ENCODE measurements around the gene DAP.

The DAP gene

DNA sequence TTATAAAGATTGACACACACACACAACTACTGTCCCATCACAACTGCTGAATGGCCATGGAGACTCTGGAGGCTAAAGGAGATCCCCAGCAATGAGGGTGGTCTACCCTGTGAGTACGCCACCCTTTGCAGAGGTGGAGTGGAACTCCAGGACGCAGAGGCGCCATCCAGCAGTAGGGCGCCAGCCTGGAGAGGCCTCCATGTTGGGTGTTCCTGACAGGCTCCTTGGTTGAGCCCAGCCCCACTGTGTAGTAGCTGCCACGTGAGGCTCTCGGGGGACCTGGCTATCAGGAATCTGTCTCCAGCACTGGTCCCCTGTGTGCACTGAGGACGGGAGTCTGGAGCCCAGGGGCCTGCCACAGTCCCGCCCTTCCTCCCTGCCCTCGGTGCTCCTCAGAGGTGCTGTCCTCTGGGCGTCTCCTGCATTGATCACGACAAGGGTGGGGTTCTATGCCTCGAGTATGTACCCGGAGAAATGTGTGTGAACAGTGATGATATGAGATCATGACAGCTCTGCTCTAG lies 72.3 kb downstream of the DAP start:
- no peak for DNase-seq

DNA sequence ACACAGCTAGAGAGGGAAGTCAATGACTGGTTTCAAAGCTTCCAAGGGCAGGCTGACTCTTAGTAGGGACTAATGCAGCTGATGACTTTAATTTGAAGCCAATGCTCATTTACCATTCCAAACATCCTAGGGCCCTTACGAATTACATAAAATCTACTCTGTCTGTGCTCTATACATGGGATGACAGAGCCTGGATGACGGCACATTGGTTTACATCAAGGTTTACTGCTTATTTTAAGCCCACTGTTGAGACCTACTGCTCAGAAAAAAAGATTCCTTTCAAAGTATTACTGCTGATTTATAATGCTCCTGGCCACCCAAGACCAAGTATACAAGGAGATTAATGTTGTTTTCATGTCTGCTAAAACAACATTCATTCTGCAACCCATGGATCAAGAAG lies 74.1 kb downstream of the DAP start:
- DNase-seq, result no peak

DNA sequence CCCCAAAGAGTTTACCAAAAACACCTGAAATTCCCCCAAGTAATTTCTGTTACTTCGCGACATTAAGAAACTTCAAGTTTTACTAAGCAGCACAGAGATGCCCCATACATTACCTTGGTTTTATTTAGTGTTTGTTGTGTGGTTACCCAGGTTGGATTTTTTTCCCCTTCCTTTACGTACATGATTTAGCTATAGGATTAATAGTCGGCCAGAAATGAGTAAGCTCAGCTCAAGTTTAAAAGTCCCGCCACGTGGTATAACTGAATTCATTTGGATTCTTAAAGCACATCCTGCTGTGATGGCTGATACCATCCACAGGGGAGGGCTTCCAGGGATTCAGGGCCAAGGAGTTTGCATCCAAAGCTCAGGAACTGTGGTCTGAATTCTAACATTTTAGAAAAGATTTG lies 75.9 kb downstream of the DAP start:
- DNase-seq, result no peak

DNA sequence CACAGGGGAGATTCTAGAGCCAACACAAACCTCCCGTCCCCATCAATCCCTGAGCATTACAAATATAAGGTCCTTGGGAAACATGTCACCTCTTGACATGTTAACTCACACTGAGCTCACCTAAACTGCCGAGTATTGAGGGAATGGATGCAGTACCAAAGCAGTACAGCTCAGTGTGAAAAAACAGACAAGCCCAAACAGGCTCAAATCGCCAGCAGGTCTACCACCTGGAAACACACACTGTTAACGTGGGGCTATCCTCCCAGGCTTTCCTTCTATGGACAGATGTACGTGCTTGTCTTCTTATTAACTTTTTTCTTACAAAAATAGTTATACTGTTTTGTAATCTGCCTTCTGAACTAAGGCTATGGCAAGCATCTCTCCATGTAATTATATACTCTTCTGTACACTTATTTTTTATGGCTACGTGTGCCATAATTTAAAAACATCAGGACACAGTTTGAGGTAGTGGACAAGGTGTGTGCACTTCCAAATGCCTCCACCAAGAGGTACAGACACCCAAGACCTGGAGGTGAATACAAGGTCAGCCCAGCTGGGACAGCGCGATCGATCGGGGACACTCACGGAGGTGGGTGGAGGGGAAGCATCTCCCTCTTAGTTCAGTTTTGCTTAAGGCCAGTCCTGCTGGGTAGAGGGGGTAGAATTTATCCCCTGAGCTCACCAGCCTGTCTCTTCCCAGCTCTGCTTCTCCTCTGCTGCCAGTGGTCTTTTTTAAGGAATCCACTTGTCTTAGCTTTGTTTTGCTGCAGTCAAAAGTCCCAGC lies 76.5 kb downstream of the DAP start:
- DNase-seq, result no peak

DNA sequence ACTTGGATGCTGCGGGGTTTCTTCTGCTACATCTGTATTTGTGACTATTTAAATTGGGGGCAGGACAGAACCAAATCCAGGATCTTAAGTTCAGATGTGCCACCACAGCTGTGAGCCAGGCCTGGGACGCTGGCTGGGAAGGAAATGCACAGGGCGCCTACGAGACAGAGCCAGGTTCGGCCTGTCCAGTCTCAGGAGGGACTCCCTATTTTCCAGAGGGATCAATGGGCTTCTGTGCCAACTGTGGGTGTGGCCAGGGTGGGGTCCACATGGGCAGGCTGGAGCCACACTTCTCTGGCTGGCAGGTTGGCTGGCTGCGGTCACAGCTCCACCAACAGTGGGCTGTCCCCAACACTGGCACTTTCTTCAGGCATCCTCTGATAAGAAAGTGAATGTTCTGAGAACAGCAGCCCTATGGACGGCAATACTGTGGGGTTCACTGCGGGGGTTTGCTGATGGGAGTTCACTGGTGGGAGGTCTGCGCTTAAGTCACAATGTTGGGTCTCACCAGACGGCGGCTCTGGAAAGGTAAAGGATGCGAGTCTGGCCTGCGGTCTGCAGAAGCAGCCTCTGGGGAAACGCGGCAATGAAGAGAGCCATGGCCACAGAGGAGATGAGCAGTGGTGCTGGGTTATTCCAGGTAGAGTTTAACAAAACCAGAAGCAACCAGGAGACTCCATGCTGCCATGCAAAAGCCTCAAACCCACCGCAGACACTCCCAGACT lies 78.1 kb downstream of the DAP start:
- no peak for DNase-seq

DNA sequence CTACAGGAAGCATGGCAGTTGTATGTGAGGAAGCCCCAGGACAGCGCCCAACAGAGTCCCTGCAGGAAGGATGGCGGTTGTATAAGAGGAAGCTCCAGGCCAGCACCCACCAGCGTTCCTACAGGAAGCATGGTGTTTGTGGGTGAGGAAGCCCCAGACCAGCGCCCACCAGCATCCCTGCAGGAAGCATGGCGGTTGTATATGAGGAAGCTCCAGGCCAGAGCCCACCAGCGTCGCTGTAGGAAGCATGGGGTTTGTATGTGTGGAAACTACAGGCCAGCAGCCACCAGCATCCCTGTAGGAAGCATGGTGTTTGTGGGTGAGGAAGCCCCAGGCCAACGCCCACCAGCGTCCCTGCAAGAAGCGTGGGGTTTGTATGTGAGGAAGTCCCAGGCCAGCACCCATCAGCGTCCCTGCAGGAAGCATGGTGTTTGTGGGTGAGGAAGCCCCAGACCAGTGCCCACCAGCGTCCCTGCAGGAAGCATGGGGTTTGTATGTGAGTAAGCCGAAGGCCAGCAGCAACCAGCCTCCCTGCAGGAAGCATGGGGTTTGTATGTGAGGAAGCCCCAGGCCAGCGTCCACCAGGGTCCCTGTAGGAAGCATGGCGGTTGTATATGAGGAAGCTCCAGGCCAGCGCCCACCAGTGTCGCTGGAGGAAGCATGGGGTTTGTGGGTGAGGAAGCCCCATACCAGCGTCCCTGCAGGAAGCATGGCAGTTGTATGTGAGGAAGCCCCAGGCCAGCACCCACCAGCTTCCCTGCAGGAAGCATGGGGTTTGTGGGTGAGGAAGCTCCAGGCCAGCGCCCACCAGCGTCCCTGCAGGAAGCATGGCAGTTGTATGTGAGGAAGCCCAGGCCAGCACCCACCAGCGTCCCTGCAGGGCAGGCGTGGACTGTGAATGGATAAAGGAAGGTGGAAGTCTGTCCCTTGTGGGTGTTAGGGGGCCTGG lies 79.0 kb downstream of the DAP start:
- DNase-seq, result no peak

DNA sequence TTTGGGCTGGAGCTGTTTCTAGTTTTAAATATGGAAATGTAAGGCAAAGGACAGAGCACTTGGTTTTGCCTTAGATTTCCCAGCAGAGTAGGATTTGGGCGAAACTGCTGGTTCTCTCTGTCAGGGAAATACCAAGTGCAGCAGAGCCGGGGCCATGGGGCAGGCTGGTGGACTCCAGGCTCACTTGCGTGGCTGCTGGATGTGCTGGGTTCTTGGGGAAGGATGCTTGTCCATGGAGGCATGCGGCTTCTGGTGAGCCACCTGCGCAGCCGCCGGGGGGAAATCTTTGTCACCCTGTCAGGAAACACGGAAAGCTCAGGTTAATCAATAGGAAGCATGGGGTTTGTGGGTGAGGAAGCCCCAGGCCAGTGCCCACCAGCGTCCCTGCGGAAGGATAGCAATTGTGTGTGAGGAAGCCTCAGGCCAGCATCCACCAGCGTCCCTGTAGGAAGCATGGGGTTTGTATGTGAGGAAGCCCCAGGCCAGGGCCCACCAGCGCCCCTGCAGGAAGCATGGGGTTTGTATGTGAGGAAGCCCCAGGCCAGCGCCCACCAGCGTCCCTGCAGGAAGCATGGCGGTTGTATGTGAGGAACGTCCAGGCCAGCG lies 80.1 kb downstream of the DAP start:
- no peak for DNase-seq

DNA sequence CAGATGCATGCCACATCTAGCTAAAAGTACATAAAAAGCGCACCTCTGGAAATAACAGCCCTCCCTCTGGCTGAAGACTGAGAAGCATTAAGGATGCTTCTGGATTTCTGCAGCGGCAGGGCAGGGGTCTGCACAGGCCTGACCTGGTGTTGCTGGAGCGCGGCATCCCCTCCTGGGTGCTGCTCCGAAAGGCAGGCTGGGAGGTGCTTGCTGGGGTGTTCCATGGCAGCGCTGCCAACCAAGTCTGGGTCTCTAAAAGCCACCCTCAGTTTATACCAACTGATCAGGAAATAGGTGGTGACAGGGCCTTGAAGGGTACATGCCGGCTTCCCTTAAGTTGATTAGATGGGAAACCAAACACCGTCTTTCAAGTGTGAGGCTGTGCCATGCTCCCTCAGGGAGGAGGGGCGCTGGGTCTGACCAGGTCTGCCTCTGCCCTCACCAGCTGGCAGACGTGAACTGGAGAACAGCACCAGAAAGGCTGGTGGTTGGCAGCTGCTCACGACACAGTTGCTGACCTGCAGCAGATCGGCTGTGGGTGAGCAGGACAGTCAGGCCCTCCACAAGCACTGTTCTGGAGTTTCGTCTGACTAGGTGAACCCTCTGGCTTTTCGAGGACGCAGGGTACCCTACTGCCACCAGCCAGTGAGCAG lies 81.6 kb downstream of the DAP start:
- no peak for DNase-seq

DNA sequence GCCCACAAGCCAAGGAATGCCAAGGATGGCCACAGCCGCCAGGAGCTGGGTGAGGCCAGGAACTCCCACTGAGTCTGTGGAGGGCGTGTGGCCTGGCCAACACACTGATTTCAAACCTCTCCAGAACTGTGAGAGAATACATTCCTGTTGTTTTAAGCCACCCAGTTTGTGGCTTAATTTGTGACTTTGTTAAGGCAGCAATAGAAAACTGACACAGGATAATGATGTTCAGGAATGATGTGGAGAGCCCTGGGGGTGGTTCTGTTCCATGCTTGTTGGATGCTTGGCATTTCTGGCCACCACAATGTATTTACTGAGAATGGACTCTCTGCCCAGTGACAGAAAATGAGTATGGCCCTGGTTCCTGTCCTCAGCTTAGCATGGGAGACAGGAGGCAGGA lies 82.8 kb downstream of the DAP start:
- DNase-seq, result no peak

DNA sequence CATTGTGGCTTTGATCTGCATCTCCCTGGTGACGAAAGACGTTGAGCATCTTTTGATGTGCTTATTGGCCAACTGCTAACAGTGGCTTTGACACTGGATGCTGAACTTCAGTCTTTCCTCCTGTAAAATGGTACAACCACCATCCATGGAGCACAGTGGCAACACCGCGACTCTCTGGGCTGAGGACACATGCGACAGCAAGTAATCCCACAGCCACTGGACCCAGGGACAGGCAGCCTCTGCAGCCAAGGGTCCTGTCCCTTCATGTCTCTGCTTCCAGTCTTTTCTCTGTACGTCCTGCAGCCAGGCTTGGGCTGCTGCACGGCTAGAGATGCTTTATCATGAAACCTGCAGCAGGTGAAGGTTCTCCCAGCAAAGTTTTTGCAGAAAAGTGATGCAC lies 83.5 kb downstream of the DAP start:
- DNase-seq, result no peak

DNA sequence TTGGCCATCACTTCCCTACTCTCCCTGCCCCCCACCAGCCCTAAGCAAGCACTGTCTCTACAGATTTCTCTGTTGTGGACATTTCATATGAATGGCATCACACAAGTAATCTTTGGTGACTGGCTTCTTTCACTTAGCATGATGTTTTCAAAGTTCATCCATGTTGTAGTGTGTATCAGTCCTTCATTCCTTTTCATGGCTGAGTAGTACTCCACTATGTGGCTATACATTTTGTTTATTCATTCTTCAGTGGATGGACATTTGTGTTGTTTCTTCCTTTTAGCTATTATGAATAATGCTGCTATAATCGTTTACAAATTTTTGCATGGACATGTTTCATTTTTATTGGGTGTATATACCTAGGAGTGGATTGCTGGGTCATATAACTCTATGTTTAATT lies 84.1 kb downstream of the DAP start:
- DNase-seq, result no peak

DNA sequence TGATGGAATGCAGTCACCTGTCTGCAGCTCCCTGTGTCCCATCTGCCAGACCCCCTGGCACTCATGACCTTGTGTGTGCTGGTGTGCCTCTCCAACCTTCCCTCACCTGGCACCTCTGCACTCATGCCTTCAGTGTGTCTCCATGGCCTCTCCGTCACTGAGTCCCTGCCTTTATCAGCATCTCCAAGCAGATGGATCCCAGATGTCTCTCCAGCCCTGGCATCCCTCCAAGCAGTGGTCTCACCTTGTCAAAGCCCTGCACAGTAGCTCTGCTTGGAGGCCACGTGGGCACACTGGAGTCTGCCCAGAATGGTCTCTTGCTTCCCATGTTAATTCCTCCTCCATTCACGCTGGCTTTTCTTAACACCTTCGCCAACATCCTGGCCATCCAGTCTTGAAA lies 84.8 kb downstream of the DAP start:
- DNase-seq, result no peak

DNA sequence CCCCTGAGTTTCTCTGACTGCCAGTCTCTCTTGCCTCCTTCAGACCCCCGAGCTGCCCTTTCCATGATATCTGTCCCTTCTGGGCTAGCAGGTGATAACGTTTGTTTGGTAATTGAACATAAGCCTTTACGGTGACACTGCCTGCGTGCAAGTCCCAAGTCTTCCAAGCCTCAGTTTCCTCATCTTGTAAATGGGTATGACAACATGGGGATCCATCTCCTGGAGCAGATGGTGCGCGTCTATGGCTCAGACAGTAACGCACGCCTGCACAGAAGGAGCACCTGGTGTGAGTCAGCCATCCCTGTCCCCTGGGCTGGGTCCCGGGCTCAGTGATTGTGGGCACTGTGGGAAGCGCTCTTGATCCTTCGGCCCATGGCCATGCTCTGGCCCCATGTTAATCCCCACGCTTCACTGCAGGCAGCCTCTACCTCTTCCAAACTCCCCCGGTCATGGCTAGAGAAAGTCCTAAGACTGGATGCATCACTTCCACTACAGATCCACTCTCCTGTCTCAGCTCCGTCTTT lies 85.8 kb downstream of the DAP start:
- no peak for DNase-seq

DNA sequence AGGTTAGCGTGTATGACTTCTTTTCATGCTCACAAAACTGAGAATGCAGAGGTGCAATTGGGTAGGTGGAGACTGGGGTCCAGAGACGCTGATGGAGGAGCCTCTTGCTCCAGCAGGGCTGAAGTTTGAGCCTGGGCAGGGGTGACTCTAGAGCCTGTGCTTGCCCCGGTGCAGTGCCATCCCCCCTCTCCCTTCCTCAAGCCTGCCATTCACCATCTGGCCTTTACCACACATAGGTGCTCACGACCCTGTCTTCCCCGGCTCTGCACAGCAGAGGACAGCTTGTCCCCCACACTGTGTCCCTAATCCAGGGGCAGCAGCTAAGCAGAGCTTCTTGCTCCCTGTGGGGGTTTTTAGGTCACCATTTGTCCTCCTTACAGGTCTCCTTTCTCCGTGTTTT lies 86.5 kb downstream of the DAP start:
- no peak for DNase-seq

DNA sequence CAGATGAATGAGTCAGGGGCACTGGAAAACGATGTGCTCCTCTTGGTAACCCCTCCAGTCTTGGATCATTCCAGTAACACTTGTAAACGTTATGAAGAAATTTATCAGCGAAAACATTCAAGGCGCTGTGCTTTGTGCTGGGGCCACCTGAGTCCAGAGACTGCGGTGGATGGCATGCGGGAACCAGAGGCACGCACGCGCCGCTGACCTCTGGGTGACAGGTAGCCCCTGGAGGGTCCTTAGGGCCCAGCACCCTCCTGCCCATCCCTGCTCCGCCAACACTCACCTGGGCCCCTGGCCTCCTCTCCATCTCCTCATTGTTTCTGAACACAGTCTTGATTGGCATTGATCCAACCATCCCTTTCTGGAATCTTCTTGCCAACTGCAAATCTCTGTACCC lies 86.9 kb downstream of the DAP start:
- DNase-seq, result no peak

DNA sequence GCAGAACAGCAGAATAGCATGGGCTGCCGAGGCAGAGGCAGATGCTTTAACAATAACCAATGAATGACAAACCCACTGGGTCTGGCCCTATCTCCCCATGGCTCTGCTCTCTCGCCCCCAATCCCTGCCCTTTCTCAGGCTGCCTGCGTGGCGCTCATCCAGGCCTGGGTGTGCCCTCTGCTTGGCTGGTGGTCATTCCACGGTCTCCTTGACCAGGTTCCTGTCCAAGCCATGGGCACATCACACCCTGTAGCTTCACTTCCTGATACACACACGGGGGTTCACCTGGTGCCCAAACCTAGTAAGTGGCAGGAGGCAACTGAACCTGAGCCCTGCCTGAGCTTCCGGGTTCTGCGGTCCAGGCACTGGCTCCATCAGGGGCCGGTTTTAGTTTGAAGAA lies 87.6 kb downstream of the DAP start:
- DNase-seq, result no peak

DNA sequence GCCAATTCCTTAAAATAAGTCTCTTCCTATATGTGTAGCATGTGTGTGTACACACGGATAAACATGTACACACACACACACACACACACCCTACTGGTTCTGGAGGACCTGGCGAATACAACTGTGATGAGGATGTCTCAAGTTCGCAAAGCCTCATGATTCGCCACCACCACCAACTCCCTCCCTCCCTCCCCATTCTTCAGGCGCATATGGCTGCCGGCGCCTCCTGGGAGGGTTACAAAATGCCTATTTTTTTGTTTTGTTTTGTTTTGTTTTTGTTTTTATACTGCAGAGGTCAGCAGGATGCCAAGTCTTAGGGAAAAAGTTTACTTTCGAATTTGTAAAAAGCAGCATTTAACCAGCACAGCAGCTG lies 88.0 kb downstream of the DAP start:
- no peak for DNase-seq

DNA sequence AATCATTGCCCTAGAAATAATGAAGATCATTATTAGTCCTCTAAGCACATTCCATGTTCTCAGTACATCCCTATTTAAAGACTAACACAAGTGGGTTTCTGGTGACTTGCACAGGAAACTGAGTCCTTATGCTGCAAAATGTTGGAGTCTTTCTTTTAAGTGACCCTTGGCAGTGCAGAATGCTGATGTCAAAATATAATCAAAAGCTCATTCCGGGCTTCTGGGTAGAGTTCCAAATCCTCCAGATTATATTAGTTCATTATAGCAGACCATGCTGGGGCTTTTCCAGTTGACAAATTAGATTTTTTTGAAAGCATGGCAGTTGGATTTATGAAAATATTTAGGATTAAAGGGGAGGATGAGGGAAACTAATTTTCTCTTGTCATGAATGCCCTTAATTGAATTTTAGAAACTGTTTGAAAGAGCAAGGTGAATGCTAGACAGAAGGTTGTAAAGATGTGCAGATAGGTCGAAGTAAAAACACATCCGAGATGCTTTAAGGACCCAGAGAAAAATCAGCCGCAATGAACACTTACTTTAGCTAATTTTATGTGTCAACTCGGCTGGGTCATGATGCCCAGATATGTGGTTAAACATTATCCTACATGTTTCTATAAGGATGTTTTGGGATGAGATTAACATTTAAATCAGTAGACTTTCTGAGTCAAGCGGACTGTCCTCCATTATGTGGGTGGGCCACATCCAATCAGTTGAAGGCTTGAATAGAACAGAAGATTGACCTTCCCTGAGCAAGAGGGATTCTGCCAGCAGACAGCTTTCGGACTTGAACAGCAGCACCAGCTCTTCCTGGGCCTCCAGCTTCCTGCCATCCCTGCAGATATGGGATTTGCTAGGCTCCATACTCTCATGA lies 88.7 kb downstream of the DAP start:
- DNase-seq, result no peak

DNA sequence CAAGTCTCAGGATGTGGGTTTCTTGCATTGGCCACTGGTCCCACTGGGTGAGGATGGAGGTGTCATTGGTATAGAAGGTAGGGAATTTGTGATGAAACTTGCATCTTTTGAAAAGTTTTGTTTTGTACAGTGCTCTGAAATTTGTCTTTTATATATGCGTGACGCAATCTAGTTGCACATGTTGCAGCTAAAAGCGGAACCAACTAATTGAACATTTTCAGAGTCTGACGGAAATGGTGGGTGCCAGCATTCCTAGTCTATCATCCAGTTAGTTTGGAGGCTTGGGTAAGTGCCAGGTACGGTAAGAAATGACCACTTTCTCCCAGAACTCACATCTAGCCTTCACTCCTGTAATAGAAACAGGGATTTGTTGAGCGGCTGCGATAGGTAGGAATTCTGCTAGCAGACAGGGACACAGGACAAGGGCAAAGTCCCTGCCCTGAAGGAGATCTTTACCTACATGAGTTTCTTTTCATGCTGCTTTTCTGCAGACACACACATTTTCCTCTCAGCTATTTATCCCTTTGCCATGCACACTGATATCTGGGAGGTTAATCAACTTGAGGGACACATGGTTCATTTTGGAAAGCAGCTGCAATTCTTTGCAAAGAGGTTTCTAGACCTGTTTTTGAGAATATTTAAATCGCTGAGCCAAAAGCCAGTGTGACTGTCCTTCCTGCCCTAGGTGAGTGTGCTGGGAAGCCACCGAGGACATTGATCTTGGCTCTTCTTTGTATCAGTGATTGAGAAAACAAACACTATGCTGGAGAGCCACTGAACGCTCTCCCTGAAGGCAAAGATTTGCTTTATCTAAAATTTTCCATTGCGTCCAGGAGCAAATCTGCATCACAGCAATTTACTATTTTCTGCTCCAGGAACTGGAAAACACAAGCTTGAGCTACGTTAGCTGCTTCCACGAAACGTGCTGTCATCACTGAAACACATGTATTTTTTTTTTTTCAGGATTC lies 89.7 kb downstream of the DAP start:
- DNase-seq, result no peak

DNA sequence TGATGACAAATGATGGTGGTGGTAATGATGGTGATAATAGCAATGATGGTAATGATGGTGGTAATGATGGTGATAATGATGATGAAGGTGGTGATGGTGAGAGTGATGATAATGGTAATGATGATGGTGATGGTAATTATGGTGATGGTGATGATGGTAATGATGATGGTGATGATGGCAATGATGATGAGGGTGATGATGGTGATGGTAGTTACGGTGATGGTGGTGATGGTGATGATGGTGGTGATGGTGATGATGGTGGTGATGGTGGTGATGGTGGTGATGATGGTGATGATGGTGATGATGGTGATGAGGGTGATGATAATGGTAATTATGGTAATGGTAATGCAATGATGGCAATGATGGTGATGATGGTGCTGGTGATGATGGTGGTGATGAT lies 91.1 kb downstream of the DAP start:
- DNase-seq, result no peak

Measured in effector CD4-positive, alpha-beta T cell (primary cell).